Karpas-422 (cell line): Measurements from ENCODE around the gene CSRP1. TPM values are rescaled to one million over a fixed set of nuclear protein-coding genes. Genes with fewer than 3 reads are reported as not detected.
"Not testable (repeated sequence)": the region's sequence is repeated elsewhere in the genome, so short reads cannot be mapped to it uniquely, and the experiment has no call there.

Experiments
- DNase-seq: peaks from one replicate; pipeline ENCODE4 v3.0.0-alpha.2; 2015
- H2AFZ ChIP-seq: fragments of 200-600 bp; sonication (generic); 2 replicates; pipeline ENCODE4 v1.6.1; 2014; ENCODE audit warnings: antibody characterized with exemption, low read length, mixed read lengths
- H3K27ac ChIP-seq: fragments of 200-600 bp; sonication (generic); 2 replicates; pipeline ENCODE4 v1.5.1; 2014; ENCODE audit warnings: mild to moderate bottlenecking, low read length, moderate library complexity
- H3K27me3 ChIP-seq: fragments of 200-600 bp; sonication (generic); 2 replicates; pipeline ENCODE4 v1.6.1; 2014; ENCODE audit warnings: low read length, mixed read lengths
- H3K36me3 ChIP-seq: fragments of 200-600 bp; sonication (generic); 2 replicates; pipeline ENCODE4 v1.6.1; 2014; ENCODE audit warnings: low read length, mixed read lengths; ENCODE audit not compliant: insufficient read depth
- H3K4me1 ChIP-seq: fragments of 200-600 bp; sonication (generic); 2 replicates; pipeline ENCODE4 v1.6.1; 2014; ENCODE audit warnings: mild to moderate bottlenecking, low read length, mixed read lengths
- H3K4me2 ChIP-seq: fragments of 200-600 bp; sonication (generic); 2 replicates; pipeline ENCODE4 v1.6.1; 2014; ENCODE audit warnings: low read length, low read depth, mild to moderate bottlenecking; ENCODE audit not compliant: poor library complexity, severe bottlenecking
- H3K4me3 ChIP-seq: fragments of 200-600 bp; sonication (generic); 2 replicates; pipeline ENCODE4 v1.5.1; 2014; ENCODE audit warnings: mild to moderate bottlenecking, antibody characterized with exemption, low read length, mixed read lengths
- H3K79me2 ChIP-seq: fragments of 200-600 bp; sonication (generic); 2 replicates; pipeline ENCODE4 v1.6.1; 2014; ENCODE audit warnings: mild to moderate bottlenecking, low read length, mixed read lengths
- H3K9ac ChIP-seq: fragments of 200-600 bp; sonication (generic); 2 replicates; pipeline ENCODE4 v1.6.0; 2014; ENCODE audit warnings: low read length
- H3K9me2 ChIP-seq: fragments of 200-600 bp; sonication (generic), shearing (Covaris generic); replicated peaks from 2 replicates; pipeline ENCODE4 v1.6.0; 2014; ENCODE audit warnings: mild to moderate bottlenecking, low read length, moderate library complexity; ENCODE audit not compliant: insufficient read depth
- H3K9me3 ChIP-seq: fragments of 300-700, 200-600 bp; sonication (generic); 2 replicates; pipeline ENCODE4 v1.6.1; 2014; ENCODE audit warnings: low read length, mixed read lengths
- H4K20me1 ChIP-seq: fragments of 200-600 bp; sonication (generic); 2 replicates; pipeline ENCODE4 v1.6.1; 2014; ENCODE audit warnings: mild to moderate bottlenecking, antibody characterized with exemption, low read length, low read depth; ENCODE audit not compliant: insufficient read depth
- total RNA-seq: library from RNA; depleted of rRNA; stranded (reverse); fragments of >200 nt; shearing (Covaris generic); gene quantifications from 2 replicates; pipeline ENCODE4 v1.2.3, GENCODE V29; 2014; ENCODE audit warnings: low replicate concordance

The CSRP1 gene
- total RNA-seq, 1 experiment from 2014 or later, result 39.8 TPM

DNA sequence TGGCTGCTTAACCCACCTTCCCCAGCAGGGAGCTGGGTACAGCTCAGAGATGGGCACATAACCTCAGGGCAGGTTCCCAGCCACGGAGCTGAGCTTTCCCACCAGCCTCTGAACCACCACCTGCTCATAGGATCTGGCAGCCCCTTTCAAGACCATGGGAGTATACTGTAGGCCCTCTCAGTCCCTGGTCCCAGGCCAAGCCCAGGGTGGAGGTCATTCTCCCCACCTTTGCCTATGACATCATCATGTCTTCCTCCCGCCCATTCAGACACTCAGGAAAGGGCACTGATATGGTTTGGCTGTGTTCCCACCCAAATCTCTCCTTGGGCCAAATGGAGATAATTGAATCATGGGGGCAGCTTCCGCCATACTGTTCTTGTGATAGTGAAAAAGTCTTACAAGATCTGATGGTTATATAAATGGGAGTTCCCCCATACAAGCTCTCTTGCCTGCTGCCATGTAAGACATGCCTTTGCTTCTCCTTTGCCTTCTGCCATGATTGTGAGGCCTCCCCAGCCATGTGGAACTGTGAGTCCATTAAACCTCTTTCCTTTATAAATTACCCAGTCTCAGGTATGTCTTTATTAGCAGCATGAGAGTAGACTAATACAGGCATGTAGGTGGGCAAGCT, 13.8 kb downstream of the CSRP1 start:
- peaks cover 12% of the 10 kb centered on the region; the same call in 1 of the 2 replicates for H3K36me3 ChIP-seq

DNA sequence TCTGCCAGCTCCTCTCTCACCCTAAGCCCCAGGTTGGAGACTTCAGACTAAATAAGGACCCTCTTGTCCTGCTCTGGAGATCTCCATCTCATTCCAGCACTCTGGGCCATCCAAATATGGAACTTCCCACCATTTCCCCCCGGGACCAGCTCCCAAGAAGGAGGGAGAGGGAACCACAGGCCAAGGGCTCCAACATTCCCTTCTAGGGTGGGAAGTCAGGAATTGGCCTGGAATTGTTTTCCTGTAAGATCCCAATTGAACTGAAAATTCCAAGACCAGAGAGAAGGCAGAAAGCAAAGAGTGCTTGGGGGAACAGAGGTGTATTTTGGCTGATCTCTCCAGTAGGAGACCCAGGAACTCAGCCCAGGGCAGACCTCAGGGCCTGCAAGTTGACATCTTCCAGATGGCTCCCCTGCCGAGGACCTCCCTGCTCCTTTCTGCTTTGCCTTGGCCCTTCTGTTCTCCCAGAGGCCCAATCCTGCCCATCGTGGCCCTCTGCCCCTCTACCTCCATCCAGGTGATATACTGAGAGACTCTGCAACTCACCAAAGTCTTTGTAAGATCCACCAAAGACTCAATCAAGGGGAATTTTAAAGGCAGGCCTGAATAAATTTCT, 14.9 kb downstream of the CSRP1 start:
- Histone ChIP-seq H3K9ac (no peak overlapping the region), H3K36me3 (peaks cover 12% of the 10 kb centered on the region; the same call in 1 of the 2 replicates), H3K9me2 (no peaks in the 10 kb centered on the region), H2AFZ (no peak overlapping the region), H4K20me1 (no peaks in the 10 kb centered on the region), H3K4me3 (no peak overlapping the region), H3K79me2 (peaks cover 3% of the 10 kb centered on the region; the same call in 1 of the 2 replicates), H3K4me2 (no peak overlapping the region), H3K4me1 (peaks cover 14% of the 10 kb centered on the region), H3K27me3 (no peaks in the 10 kb centered on the region), H3K27ac (no peak overlapping the region), H3K9me3 (no peaks in the 10 kb centered on the region)
- no peak for DNase-seq

More for the DNA sequence above, 13.8 kb downstream of the CSRP1 start:
- DNase-seq, H3K9ac ChIP-seq, H2AFZ ChIP-seq, H3K4me2 ChIP-seq, H3K4me3 ChIP-seq, H3K79me2 ChIP-seq, H3K9me3 ChIP-seq, H3K27ac ChIP-seq, H4K20me1 ChIP-seq, H3K9me2 ChIP-seq, H3K27me3 ChIP-seq: not testable (repeated sequence)
- peaks cover 14% of the 10 kb centered on the region for H3K4me1 ChIP-seq

DNA sequence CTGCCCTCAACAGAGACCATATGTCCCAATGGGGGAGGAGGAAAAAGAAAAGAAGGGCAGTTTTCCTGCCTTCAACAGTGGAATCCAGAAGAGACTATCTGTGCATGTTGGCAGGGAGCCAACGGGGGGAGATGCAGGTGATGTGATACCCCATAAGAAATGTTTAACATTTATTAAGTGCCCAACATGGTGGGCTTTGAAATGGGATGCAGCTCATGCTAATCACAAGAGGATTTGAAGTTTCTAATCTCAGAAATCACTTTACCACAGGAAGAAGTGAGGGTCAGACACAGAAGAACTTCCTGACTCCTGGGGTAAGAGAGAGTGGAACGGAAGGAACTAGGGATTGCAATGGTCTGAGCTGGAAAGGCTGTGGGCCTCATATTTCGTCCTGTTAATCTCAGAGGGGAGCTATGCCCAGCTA, 16.2 kb downstream of the CSRP1 start:
- peaks cover 12% of the 10 kb centered on the region; the same call in 1 of the 2 replicates for H3K36me3 ChIP-seq
- H2AFZ ChIP-seq, result no peak overlapping the region
- no peaks in the 10 kb centered on the region for H3K79me2 ChIP-seq
- H3K4me2 ChIP-seq, result no peak overlapping the region
- peaks cover 14% of the 10 kb centered on the region for H3K4me1 ChIP-seq
- no peak for DNase-seq
- no peaks in the 10 kb centered on the region for H3K9me3 ChIP-seq
- H3K27me3 ChIP-seq, result no peaks in the 10 kb centered on the region
- H3K9me2 ChIP-seq, result no peaks in the 10 kb centered on the region
- H4K20me1 ChIP-seq, result no peaks in the 10 kb centered on the region
- no peak overlapping the region for H3K27ac ChIP-seq
- H3K9ac ChIP-seq, result no peak overlapping the region
- no peak overlapping the region for H3K4me3 ChIP-seq

DNA sequence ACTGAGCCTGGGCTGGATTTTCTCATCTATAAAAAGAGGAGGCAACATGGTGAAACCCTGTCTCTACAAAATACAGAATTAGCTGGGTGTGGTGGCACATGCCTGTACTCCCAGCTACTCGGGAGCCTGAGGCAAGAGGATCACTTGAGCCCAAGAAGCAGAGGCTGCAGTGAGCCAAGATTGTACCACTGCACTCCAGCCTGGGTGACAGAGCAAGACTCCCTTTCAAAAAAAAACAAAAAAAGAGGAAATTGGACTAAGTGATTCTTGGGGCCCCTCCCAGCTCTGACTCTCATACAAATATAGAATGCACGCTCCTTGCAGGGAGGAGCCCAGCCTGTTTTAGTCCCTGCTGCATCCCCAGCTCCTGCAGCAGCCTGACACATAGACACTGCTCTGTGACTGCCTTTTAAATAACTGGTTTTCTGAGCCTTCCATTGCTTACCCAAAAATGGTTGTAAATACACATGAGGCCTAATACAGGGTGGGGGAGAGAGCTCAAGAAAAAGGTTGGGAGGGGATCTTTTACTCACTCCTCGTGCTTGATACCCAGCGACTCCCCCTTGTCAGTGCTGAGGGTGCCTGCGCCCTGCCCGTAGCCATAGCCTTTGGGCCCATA, 17.2 kb downstream of the CSRP1 start:
- Histone ChIP-seq H3K9me2 (no peaks in the 10 kb centered on the region), H4K20me1 (no peaks in the 10 kb centered on the region), H3K27me3 (no peaks in the 10 kb centered on the region), H3K4me1 (peaks cover 14% of the 10 kb centered on the region), H3K79me2 (no peaks in the 10 kb centered on the region), H3K27ac (no peak overlapping the region), H3K36me3 (peaks cover 10% of the 10 kb centered on the region; the same call in 1 of the 2 replicates), H3K9me3 (no peaks in the 10 kb centered on the region), H3K9ac (no peak overlapping the region), H2AFZ (no peak overlapping the region), H3K4me3 (no peak overlapping the region), H3K4me2 (no peak overlapping the region)
- peak; percentile 51 for DNase-seq

DNA sequence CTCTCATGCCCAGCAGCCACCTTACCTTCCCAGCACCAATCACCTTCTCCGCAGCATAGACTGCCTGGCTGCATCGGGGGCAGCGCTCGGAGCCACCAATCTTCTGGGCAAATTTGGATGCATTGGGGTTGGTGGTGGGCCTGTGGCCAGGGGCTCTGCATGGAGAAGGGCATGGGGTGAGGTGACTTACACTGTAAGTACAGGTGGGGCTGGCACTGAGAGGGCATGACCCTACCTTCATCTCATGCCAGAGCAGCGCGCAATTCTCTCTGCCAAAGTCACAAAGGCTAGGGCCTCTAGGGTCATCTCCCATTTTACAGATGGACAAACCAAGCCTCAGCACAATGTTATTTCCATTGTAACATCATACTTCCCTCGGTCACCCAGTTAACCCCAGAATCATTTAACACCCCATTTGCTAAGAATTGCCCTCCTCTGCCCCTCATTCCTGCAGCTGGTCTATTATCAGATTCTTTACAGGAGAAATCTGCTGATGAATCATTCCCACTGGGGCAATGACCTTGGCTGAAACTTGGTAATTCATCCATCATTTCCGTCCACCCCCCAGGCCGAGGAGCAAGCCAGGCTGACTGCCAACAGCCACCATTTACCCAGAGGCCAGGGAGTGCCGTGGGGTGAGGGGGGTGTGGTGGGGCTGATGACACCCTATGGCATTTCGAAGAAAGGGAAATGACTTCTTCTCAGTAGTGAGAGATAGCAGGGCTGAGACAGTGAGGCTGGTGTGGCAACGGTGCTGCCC, 17.9 kb downstream of the CSRP1 start:
- no peak overlapping the region for H3K4me2 ChIP-seq
- H3K9ac ChIP-seq, result no peak overlapping the region
- H4K20me1 ChIP-seq, result no peaks in the 10 kb centered on the region
- H3K4me1 ChIP-seq, result peaks cover 14% of the 10 kb centered on the region
- H3K27me3 ChIP-seq, result no peaks in the 10 kb centered on the region
- H2AFZ ChIP-seq, result no peak overlapping the region
- H3K9me3 ChIP-seq, result no peaks in the 10 kb centered on the region
- no peaks in the 10 kb centered on the region for H3K79me2 ChIP-seq
- peaks cover 8% of the 10 kb centered on the region; the same call in 1 of the 2 replicates for H3K36me3 ChIP-seq
- DNase-seq, result no peak
- H3K4me3 ChIP-seq, result no peak overlapping the region
- H3K27ac ChIP-seq, result no peak overlapping the region
- no peaks in the 10 kb centered on the region for H3K9me2 ChIP-seq

DNA sequence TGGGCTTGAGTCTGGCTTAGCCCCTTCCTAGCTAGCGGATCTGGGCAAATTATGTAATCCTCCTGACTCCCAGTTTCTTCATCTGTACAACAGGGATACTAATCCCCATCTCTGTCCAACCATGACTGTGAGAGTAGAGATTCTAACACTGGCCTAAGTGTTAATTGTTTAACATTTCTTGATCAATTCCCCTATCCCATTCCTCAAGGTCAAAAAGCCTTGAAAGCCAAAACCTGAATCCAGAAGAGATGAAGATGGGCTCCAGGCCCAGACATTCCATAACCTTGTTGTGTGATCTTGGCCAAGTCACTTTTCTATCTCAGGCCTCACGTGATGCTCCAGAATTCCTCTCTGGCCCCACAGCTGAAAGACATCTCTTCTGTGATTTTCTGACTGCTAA, 19.2 kb downstream of the CSRP1 start:
- Histone ChIP-seq H4K20me1 (no peaks in the 10 kb centered on the region), H3K9me2 (no peaks in the 10 kb centered on the region), H3K27me3 (no peaks in the 10 kb centered on the region), H3K27ac (no peak overlapping the region), H3K36me3 (0 out of 2 replicates have a peak, but pooled peaks cover 4% of the 10 kb centered on the region), H3K79me2 (no peaks in the 10 kb centered on the region), H3K4me1 (peaks cover 14% of the 10 kb centered on the region), H3K9ac (no peak overlapping the region), H3K9me3 (no peaks in the 10 kb centered on the region), H3K4me2 (no peak overlapping the region), H3K4me3 (no peak overlapping the region), H2AFZ (no peak overlapping the region)
- DNase-seq, result no peak

DNA sequence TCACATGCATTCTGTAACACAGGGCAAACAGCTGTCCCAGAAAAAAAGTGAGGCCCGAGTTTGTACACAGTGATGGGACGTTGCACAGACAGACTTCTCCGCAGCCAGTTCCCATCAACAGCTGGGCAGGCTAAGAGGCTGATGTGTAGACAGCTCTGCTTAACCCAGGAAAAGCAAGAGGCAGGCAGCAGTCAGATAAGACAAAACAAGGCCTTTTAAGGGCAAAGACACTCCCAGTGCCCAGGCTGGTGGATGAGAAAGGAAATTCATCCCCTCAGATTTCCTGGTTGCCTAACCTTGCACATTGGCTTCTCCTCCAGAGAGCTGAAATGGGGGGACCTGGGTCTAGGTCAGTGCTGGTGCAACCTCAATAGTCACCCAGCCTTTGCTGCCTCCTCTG, 20.7 kb downstream of the CSRP1 start:
- no peaks in the 10 kb centered on the region for H3K27me3 ChIP-seq
- H4K20me1 ChIP-seq, result no peaks in the 10 kb centered on the region
- no peaks in the 10 kb centered on the region for H3K79me2 ChIP-seq
- no peak overlapping the region for H3K4me3 ChIP-seq
- peaks cover 28% of the 10 kb centered on the region for H3K4me1 ChIP-seq
- no peak overlapping the region for H2AFZ ChIP-seq
- DNase-seq, result no peak
- no peaks in the 10 kb centered on the region for H3K9me3 ChIP-seq
- H3K9ac ChIP-seq, result no peak overlapping the region
- no peak overlapping the region for H3K27ac ChIP-seq
- H3K9me2 ChIP-seq, result no peaks in the 10 kb centered on the region
- H3K4me2 ChIP-seq, result no peak overlapping the region
- H3K36me3 ChIP-seq, result 0 out of 2 replicates have a peak, but pooled peaks cover 4% of the 10 kb centered on the region
